NOMO-1 (cell line): ENCODE measurements around the gene DNAAF3.

Experiments used
- DNase-seq, 2 experiments: peaks; one replicate each; lab custom pipeline; 2025; ENCODE audit not compliant: unreplicated experiment in 2 of 2; lab: John Stamatoyannopoulos, UW

Gene DNAAF3

DNA sequence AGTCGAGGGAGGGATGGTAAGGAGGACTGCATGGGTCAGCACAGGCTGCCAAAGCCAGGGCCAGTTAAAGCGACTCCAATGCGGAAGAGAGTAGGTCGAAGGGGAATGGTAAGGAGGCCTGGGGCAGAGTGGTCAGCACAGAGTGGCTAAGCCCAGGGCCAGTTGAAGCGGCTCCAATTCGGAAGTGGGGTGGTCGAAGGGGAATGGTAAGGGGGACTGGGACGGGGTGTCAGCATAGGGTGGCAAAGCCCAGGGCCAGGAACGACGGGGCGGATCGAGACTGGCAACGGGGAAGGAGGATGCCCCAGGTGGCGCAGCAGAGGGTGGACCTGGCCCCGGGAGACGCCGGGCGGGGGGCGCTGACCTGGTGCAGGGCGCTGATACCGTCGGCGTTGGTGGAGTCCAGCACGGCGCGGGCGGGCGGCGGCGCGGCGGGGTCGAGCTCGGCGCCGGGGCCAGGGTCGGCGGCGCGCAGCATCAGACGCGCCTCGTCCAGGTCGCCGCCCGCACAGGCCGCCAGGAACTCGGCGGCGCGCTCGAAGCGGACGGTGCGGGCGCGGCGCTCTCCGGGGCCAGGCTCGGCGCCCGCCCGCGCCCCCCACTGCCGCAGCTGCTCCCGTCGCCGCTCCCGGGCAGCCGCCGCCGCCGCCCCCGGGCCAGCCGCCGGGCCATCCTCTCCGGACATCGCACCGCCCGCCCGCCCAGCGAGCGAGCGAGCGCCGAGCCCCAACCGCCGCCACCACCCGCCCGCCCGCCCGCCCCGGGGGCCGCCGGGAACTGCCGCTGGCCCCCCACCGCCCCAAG is 49.4 kb downstream of the DNAAF3 start, which contains the start of gene PPP1R12C:
Gene PPP1R12C, minus strand, starts transcription at position 779 of the 804 bp plus-strand sequence. Its CDS starts 94 bp downstream, at position 685.
- no peak for DNase-seq

- DNase-seq, result peak; percentile 49 to 71
Observed at GRCh38 chr19:55116232-55116858, 50.1 kb downstream of the DNAAF3 start.

DNA sequence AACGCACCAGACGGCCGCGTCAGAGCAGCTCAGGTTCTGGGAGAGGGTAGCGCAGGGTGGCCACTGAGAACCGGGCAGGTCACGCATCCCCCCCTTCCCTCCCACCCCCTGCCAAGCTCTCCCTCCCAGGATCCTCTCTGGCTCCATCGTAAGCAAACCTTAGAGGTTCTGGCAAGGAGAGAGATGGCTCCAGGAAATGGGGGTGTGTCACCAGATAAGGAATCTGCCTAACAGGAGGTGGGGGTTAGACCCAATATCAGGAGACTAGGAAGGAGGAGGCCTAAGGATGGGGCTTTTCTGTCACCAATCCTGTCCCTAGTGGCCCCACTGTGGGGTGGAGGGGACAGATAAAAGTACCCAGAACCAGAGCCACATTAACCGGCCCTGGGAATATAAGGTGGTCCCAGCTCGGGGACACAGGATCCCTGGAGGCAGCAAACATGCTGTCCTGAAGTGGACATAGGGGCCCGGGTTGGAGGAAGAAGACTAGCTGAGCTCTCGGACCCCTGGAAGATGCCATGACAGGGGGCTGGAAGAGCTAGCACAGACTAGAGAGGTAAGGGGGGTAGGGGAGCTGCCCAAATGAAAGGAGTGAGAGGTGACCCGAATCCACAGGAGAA is 50.9 kb downstream of the DNAAF3 start:
- no peak for DNase-seq

- no peak for DNase-seq
Observed at GRCh38 chr19:55114566-55115145, 51.8 kb downstream of the DNAAF3 start.

- DNase-seq, result no peak
Observed at GRCh38 chr19:55113570-55114039, 52.8 kb downstream of the DNAAF3 start.

DNA sequence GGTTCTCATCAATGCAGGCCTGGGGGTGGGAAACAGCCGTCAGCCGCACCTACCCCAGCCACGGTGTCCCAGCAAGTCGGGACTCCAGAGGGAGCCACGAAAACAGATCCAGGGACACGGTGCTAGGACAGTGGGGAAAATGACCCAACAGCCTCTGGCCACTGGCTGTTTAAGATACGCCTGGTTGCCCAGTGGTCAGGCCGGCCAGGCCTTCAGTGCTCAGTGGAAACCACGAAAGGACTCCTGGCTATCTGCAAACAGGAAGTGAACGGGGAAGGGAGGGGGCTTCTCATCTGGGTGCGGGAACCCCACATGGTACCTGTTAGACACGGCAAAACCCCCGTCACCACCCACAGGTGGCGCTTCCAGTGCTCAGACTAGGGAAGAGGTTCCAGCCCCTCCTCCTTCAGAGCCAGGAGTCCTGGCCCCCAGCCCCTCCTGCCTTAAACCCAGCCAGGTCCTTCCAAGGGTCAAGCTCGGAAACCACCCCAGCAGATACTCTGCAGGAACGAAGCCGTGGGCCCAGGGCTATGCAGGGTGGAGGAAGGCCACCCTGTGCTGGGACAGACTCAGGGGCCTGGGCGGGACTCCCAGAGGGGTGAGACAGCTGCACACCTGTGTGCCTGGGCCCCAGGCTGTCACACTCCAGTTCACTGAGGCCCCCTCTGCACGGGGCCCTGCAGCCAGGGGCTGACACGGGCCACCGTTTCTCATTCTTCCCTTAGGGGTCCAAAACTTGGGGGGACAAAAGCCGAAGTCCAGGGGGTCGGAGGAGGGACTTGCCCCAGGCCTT is 53.4 kb downstream of the DNAAF3 start:
- no peak for DNase-seq

- DNase-seq, result no peak
Observed at GRCh38 chr19:55112246-55112776, 54.1 kb downstream of the DNAAF3 start.

DNA sequence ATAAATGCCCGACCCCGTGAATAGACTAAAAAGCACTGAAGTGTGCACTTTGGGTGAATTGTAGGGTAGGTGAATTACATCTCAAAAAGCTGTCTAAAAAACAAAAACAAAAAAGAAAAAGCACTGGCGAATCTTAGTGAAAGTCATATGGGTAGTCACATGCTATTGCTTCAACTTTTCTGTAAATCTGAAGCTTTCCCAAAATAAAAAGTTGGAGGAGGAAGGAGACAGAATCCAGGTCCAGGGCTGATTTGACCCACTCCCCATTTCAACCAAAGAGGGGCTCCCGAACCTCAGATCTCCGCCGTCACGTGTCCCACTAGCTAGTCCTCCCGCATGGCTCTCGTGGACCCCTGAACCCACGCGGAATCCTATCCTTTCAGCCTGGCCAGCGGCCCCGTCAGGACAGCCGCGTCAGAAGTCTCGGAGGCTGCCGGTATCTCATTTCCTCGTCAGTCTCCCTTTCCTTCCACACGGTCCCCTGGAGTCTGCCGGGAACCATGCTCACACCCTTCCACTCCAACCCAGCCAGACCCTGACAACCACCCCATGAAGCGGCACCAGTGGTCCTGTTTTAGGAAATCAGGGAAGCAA is 55.1 kb downstream of the DNAAF3 start:
- DNase-seq, result no peak

- DNase-seq, result no peak
Observed at GRCh38 chr19:55109527-55110291, 56.7 kb downstream of the DNAAF3 start.
